Fibroblast of skin of abdomen (primary cell): ENCODE results near the gene VPS41.

ENCODE experiments used
- DNase-seq: peaks from one replicate; pipeline ENCODE4 v3.0.0-alpha.2; 2013

Gene VPS41

DNA sequence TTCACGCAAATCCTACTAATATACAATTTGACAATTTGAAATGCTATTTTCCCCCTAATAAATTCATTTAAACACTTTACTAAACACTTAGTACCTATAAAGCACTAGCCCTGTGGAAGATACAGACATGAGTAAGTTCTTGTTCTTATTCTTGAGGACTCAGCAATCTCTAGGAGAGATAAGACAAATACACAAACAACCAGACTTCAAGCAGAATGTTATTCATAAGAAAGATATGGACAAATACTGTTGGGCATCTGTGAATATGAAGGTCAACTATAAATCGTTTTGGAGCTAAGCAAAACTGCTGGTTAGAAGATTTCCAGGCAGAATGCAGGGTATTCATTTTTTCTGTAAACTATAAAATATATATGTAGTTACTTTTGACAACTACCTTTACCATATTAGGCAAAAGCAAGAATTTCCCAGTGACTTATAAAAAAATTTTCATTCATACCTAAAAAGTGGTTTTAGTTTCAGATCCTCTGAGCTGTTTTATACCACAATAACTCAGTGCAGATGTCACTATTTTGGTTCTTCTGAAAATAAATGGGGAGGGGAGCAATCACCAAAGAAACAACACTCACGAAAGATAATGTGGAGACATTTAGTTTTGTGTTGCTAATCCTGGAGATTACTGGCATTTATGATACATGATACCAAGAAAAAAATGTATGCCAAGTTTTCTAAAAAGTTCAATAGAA is 3.8 kb downstream of the VPS41 start:
- peak; percentile 3 for DNase-seq

DNA sequence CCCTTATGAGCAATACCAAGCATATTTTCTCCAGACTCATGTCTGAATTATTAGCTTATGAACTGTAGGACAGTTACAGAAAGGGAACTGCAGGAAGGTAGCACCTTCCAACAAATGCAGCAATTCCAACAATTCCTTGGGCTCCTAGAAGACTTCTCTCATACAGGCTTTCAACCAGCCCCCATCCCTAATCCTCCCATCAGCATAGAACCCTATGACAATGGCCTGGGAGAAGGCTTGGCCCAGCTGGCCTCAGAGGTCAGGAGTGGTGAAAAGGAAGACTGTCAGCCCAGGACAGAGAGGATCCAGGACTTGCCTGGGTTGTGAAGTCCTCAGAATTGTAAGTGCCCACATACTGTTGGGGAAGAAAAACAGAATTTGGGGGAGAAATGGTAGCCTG is 5.9 kb downstream of the VPS41 start:
- DNase-seq: no peak

GRCh38 chr7:38902449-38902848 is 6.5 kb downstream of the VPS41 start:
- peak; percentile 3 for DNase-seq

DNA sequence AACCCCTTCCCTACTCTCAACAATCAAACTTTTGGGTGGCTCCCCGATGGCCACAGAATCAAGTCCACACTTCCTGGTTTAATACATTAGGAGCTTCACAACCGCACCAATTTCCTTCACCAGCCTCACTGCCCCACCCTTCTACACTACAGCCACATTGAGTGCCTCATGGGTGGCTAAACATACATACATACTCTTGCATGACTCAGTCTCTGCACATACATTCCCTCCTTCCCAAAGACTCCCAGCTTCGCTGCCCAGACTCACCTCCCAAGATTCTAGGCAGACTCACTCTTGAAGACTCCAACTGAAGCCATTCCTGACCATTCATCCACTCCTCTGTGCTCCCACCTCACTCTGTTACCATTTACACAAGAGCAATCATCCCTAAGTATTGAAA is 15.9 kb downstream of the VPS41 start:
- peak; percentile 51 for DNase-seq

- no peak for DNase-seq
These were observed 18.4 kb downstream of the VPS41 start for GRCh38 chr7:38890597-38890996.

DNA sequence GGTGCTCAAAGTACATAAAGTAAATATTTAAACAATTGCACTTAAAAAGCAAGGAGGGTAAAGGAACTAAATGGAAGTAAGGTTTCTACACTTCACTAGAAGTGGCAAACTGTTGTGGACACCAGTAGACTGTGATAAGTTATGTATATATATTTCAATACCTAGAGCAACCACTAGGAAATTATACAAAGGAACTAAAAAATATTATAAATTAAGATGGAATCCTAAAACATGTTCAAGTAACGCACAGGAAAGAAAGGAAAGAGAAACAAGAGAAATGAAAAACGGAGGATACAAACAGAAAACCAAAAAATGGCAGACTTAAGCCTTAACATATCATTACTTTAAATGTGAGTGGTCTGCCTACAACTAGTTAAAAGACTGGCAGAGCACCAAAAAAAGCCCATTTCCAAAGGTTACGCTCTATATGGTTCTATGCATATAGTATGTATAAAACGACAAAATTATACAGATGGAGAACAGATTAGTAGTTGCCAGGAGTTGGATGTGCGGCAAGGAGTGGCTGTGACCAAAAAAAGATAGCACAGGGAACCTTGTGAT is 19.0 kb downstream of the VPS41 start:
- DNase-seq: no peak

DNA sequence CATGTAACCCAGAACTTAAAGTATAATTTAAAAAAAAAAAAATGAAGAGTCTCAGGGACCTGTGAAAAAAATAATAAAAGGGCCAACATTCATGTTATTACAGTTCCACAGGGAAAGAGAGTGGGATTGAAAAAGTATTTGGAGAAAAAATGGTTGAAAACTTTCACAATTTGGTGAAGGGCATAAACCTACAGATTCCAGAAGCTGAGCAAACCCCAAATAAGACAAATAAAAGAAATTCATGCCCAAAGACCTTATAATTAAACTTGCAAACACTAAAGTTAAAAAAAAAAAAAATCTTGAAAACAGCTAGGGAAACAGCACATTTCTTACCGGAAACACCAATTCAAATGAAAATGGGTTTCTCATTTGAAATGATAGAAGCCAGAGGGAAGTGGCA is 19.9 kb downstream of the VPS41 start:
- DNase-seq: no peak

GRCh38 chr7:38886265-38886664 is 22.7 kb downstream of the VPS41 start:
- DNase-seq: no peak

DNA sequence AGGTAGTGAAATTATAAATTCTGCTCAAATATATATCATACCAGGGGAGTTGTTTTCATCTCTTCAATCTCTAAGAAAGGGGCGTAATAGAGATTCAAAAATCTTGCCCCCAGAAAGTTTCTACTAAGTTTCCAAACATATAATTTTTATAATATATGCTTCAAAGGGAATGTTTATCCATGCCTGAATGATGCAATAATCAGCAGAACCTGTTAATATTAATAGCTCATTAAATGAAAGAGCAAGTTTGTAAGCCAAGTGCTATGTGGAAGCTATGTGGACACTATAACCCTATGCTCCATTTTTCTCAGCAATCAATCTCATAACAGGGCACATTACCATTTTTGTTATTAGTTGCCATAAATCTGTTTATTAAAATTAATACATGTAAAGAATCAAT is 25.3 kb downstream of the VPS41 start:
- no peak for DNase-seq

DNA sequence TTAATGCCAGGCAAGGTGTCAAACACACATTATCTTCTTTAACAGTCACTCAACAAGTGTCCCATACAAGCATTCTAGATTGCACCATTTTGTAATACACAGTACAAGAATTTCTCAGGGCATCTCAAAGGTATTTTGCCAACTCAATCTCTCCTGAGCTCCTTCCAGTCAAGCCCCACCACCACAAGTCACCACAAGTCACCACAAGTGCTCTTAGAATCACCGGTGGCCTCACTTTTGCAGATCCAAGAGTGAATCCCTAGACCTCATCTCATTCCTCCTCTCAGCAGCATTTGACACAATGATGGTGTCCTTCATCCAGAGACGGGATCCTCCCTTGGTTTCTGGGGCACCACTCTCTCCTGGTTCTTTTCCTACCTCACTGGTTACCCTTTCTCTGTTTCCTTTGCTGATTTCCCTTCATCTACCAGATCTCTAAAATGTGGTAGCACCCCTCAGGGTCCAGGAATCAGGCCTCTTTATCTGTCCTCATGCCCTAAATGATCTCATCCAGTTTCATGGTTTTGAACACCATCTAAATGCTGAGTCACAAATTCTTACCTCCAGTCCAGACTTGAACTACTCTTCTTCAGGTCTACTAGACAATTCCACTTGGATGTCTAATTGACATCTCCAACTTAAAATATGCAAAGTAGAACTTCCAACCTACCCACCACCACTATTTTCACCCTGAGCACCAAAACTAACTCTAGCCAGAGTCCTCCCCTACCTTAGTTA is 26.9 kb downstream of the VPS41 start:
- no peak for DNase-seq

DNA sequence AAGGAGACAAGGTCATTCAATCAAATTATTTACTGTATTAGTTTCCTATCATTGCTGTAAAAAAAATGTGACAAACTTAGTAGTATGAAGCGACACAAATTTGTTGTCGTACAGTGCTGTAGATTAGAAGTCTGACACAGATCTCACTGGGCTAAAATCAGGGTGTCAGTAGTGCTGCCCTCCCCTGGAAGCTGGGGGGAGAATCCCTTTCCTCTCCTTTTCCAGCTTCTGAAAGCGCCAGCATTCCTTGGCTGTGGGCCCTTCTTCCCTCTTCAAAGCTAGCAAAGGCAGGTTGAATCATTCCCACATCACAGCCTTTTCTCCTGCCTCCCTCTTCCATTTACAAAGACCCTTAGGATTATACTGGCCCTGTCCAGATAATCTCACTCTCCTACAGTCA is 28.0 kb downstream of the VPS41 start:
- DNase-seq: no peak

DNA sequence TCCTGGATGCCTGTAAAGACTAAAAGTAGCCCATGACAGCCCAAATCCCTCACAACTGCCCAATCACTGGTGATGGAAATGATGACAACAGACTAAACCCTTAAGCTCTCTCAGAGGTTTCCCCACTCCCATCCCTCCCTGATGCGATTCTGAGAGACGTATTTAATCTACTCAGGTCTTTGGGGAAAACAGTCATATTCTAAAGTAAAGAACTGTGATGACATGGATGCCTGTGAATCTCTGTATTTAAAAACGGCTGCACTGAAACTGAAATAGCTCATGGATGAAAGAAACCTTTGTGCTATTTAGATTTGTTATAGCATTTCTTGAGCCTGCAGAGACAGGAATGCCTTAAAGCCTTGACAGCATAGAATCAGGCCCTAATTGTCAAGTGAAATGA is 28.5 kb downstream of the VPS41 start:
- no peak for DNase-seq

GRCh38 chr7:38880035-38880434 is 29.0 kb downstream of the VPS41 start:
- no peak for DNase-seq

GRCh38 chr7:38878694-38879457 is 30.1 kb downstream of the VPS41 start:
- no peak for DNase-seq

- no peak for DNase-seq
These were observed 35.6 kb downstream of the VPS41 start for GRCh38 chr7:38873433-38873832.

DNA sequence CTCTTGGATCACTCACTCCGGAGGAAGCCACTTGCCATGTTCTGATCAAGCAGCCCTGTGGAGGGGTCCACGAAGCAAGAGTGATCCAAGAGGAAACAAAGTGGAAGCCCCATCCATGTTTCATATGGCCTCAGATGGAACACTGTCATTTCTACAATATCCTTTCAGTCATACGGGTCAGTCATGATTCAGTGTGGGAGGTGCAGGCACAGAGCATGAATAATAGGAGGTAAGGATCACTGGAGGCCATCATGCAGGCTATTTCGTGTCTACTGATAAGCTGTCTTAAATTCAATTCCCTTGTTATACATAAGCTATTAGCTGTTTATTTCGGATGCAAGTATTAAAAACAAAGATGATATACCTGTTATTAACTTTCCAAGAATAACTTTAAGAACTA is 36.8 kb downstream of the VPS41 start:
- DNase-seq: no peak

DNA sequence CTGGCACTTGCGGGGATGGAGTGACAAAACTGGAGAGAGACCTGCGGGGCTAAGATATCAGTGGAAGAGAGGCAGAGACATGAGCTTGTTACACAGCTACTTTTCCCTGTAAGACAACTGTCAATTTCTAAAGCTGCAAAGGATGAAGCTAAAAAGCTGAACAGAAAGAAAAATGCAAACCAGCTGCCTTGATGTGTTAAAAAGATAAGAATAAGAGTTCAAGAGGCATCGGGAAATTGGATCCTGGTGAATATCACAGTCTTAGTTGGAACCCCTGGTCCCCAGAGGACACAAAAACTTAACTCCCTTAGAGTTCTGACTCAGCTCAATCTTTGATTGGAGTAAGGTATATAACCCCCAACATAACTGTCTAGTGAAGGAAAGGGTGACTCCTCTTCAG is 38.8 kb downstream of the VPS41 start:
- peak; percentile 3 for DNase-seq

DNA sequence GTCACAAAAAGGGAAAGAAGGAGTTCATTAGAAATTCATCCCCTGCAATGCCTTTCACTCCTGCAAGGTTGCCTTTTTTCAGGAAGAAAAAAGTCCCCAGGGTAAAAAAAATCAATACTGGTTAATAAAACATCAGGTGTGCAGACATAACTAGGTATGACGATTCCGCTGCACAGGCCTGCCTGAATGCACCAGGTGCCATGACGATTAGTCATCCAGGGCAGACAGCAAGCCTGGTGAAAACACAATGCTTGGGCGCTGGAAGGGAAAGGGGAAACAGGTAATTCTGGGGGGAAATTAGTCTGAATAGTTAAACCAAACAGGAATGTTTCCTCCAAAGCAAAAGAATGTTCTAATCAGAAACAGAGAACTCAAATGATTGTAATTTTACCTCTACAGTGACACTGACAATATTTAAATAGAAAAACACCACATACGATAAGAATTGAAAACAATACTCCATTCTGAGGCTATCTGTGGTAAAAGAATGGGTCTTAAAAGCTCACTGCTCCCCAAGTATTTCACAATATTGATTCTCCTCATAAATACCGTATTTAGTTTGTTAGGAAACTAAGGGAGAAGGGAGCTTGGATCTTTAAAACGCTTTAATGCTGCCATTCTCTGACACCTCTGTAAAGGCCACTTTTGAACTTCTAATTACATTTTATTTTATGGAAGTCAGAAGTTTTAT is 45.2 kb downstream of the VPS41 start:
- no peak for DNase-seq

GRCh38 chr7:38862666-38863065 is 46.3 kb downstream of the VPS41 start:
- no peak for DNase-seq

DNA sequence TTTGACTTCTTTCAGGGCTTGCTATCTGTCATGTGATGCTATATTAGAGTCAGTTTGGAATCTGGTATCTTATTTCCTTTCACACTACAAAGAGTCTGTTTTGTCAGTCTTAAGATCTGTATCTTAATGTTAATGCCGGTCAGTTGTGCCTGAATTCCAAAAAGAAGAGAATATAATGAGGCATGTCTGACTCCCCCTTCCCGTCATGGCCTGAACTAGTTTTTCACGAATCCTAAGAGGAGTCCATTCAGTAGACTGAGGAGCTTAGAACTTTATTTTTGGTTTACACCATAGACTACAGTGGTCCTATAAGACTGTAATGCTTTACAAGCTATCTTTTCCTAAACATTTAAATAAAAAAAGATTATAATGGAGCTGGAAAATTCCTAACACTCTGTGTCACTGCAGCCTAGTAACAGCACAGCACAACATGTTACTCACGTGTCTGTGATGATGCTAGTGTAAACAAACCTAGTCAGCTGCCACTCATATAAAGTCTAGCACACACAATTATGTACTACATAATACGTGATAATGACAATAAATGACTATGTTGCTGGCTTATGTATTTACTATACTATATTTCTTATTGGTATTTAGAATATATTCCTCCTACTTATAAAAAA is 50.6 kb downstream of the VPS41 start:
- DNase-seq: peak; percentile 39

DNA sequence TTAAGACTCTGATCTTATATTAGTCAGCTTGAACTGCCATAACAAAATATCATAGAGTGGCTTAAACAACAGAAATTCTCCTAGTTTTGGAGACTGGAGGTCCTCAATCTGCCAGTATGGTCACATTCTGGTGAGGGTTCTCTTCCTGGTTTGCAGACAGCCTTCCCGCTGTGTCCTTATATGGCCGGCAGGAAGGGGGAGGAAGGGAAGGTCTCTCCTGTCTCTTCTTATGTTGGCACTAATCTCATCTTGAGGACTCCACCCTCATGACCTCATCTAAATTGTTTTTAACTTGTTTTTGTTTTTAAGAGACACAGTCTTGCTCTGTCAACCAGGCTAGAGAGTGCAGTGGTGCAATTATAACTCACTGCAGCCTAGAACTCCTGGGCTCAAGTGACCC is 53.1 kb downstream of the VPS41 start:
- DNase-seq: no peak

DNA sequence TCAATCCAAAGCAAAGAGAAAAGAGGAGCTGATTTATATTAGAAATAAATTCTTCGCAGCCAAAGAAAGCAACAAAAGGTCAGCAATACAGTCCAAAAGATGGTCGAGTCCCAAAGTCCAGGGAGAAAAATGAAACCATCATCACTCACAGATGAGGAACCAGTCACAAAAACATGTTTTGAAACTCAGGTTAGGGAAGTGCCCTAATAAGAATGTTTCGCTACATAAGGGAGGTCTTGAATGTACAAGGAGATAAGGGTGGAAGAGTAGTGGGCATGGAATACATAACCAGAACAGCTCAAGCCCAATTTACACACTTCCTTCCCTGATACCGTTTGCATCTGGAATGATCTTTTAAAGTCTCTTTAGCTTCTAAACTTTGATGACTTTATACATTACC is 53.6 kb downstream of the VPS41 start:
- no peak for DNase-seq
